Stomach (tissue), 4 donors: ENCODE results near the gene KRTAP12-2.

ENCODE experiments used
- EP300 ChIP-seq: sonication (generic); formaldehyde crosslinking; IDR thresholded peaks from one replicate; pipeline ENCODE4 v1.6.1; 2017; ENCODE audit warnings: antibody characterized with exemption
- POLR2A ChIP-seq, 4 donors: fragments of 450-650 bp; IDR thresholded peaks; one replicate each; pipeline ENCODE4 v1.6.1; 2016; ENCODE audit warnings: antibody characterized with exemption in 4 of 4, control low read depth in 2 of 4, mild to moderate bottlenecking in 1 of 4, moderate library complexity in 1 of 4
- POLR2AphosphoS5 ChIP-seq, 3 donors: sonication (generic); formaldehyde crosslinking; IDR thresholded peaks; one replicate each; pipeline ENCODE4 v1.6.1; 2016; ENCODE audit warnings: antibody characterized with exemption in 3 of 3
- TF ChIP-seq, protein P1 (sequence below), 7 experiments: fragments of 450-650 bp in 4 of 7; fragments of 200-600 bp in 3 of 7; sonication (generic) in 3 of 7; IDR thresholded peaks; one replicate each; pipeline ENCODE4 v1.5.1; 2016 to 2019; ENCODE audit warnings: antibody characterized with exemption in 7 of 7, control low read depth in 2 of 7, mild to moderate bottlenecking in 1 of 7

- TF ChIP-seq POLR2A (IDR thresholded peaks at IDR 0.05), result no peak
- TF ChIP-seq, protein P1, sequence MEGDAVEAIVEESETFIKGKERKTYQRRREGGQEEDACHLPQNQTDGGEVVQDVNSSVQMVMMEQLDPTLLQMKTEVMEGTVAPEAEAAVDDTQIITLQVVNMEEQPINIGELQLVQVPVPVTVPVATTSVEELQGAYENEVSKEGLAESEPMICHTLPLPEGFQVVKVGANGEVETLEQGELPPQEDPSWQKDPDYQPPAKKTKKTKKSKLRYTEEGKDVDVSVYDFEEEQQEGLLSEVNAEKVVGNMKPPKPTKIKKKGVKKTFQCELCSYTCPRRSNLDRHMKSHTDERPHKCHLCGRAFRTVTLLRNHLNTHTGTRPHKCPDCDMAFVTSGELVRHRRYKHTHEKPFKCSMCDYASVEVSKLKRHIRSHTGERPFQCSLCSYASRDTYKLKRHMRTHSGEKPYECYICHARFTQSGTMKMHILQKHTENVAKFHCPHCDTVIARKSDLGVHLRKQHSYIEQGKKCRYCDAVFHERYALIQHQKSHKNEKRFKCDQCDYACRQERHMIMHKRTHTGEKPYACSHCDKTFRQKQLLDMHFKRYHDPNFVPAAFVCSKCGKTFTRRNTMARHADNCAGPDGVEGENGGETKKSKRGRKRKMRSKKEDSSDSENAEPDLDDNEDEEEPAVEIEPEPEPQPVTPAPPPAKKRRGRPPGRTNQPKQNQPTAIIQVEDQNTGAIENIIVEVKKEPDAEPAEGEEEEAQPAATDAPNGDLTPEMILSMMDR (IDR thresholded peaks at IDR 0.05), result no peak
- TF ChIP-seq POLR2AphosphoS5 (IDR thresholded peaks at IDR 0.05), result no peak
- TF ChIP-seq EP300, result no peak
These were observed 37.3 kb upstream of the KRTAP12-2 start for GRCh38 chr21:44703731-44704635.
